Measurements from ENCODE around the gene FRMD5. TPM values are rescaled to one million over a fixed set of nuclear protein-coding genes. Genes with fewer than 3 reads are reported as not detected.

Gene FRMD5
- polyA plus RNA-seq, 2 of the 4 experiments (the other 2 are of a cell fraction), result 2.5 to 3.6 TPM

DNA sequence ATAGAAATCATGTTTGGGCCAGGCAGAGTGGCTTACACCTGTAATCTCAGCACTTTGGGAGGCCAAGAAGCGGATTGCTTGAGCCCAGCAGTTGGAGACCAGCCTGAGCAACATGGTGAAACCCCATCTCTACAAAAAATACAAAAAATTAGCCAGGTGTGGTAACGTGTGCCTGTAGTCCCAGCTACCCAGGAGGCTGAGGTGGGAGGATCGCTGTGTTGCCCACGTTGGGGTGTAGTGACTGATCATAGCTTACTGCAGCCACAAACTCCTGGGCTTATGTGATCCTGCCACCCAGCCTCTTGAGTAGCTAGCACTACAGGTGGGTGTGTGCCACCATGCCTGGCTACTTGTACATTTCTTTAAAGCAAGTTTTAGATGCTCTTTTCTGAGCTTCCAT, 254.0 kb downstream of the FRMD5 start:
- POLR2A ChIA-PET, result no interaction called here
- H3K27ac ChIP-seq, result no peak overlapping the region
- CTCF ChIA-PET, result interaction anchor here (0.9 to 2.2 kb wide), 3 partner anchors 37 to 346 kb away, joined by 3 to 10 read pairs (median 9); no protein-coding TSS in a partner anchor
- DNase-seq (ENCODE audit: low read depth in 1 of 2, low spot score in 1 of 2) (no peak), ATAC-seq (no peak), FAIRE-seq (no peak)
- 52% methylated on average over 4 of the region's 4 CpGs for WGBS (ENCODE audit: missing lambda C conversion rate)
- no peak overlapping the region for H3K4me3 ChIP-seq
- no peaks in the 10 kb centered on the region for H3K4me1 ChIP-seq
- no peak overlapping the region for H3K4me2 ChIP-seq
- no peaks in the 10 kb centered on the region for H3K9me3 ChIP-seq
- no peak for TF ChIP-seq CHD2 (IDR thresholded peaks at IDR 0.05; ENCODE audit: low read length, partially characterized antibody)

DNA sequence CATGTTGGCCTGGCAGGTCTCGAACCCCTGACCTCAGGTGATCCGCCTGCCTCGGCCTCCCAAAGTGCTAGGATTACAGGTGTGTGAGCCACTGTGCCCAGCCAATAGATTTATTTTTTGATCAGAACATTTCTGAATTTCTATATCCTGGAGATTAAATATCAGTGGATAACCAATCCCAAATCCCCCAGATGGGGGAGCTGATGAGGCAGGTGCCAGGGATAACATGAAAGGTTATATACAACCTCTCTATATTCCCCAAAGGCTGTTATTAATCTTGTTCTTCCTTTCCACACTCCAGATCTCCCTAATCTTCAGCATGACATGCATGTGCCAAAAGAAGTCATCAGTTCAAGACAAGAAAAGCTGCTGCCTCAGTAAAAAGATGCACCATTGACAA, 256.0 kb downstream of the FRMD5 start:
- no peak overlapping the region for H3K27ac ChIP-seq
- ChIA-PET CTCF (interaction anchor here (0.7 to 2.0 kb wide), 8 partner anchors 19 to 280 kb away, joined by 3 to 8 read pairs (median 4); no protein-coding TSS in a partner anchor), POLR2A (no interaction called here)
- peak; percentile 17 to 25 for DNase-seq (ENCODE audit: low read depth in 1 of 2, low spot score in 1 of 2)
- H3K4me2 ChIP-seq, result no peak overlapping the region
- no peak overlapping the region for H3K4me3 ChIP-seq
- ATAC-seq, result 0 out of 6 replicates have a peak, but pooled peaks of 1 of the 2 experiments have one; percentile 46
- WGBS (ENCODE audit: missing lambda C conversion rate), result 3% methylated on average over 3 of the region's 3 CpGs
- no peak for FAIRE-seq
- TF ChIP-seq RAD21 (conservative IDR thresholded peaks at IDR 0.05 in 1 of 2, IDR thresholded peaks at IDR 0.05 in 1 of 2), result peak; percentile 46 to 54
- TF ChIP-seq BHLHE40 (IDR thresholded peaks at IDR 0.05; ENCODE audit: low read depth, low read length), result no peak
- peak; percentile 45; the same call in 2 of the 3 replicates for TF ChIP-seq SMC3 (IDR thresholded peaks at IDR 0.05)
- peak; percentile 54 for TF ChIP-seq CTCF (IDR thresholded peaks at IDR 0.05)
- no peaks in the 10 kb centered on the region for H3K9me3 ChIP-seq
- H3K4me1 ChIP-seq, result no peaks in the 10 kb centered on the region

- no peak for TF ChIP-seq NFE2L2 (conservative IDR thresholded peaks at IDR 0.05; ENCODE audit: low read length)
- TF ChIP-seq ZNF302 (CRISPR knock-in tag; IDR thresholded peaks at IDR 0.05), result no peak
- no peak for TF ChIP-seq HOXA7 (CRISPR knock-in tag; IDR thresholded peaks at IDR 0.05)
- TF ChIP-seq EHF (CRISPR knock-in tag; IDR thresholded peaks at IDR 0.05), result no peak
- ChIA-PET CTCF (interaction anchor here (1.2 kb wide), 1 partner anchor 283 kb away, joined by 3 read pairs; no protein-coding TSS in a partner anchor), POLR2A (no interaction called here)
- Histone ChIP-seq H3K4me1 (no peaks in the 10 kb centered on the region), H3K4me3 (no peak overlapping the region), H3K27ac (no peak overlapping the region), H3K4me2 (no peak overlapping the region), H3K9me3 (no peaks in the 10 kb centered on the region)
- no peak for DNase-seq (ENCODE audit: low read depth in 1 of 2, low spot score in 1 of 2)
- FAIRE-seq, result no peak
- 72% methylated on average over 6 of the region's 6 CpGs for WGBS (ENCODE audit: missing lambda C conversion rate)
- no peak for ATAC-seq
These were observed 260.6 kb downstream of the FRMD5 start for GRCh38 chr15:43934480-43934879.

- POLR2A ChIA-PET, result no interaction called here
These were observed 262.2 kb downstream of the FRMD5 start for GRCh38 chr15:43932907-43933306.

More at GRCh38 chr15:43932907-43933306, 262.2 kb downstream of the FRMD5 start:
- H3K4me1 ChIP-seq, result no peaks in the 10 kb centered on the region
- no peak for TF ChIP-seq EHF (CRISPR knock-in tag; IDR thresholded peaks at IDR 0.05)
- no peak for TF ChIP-seq BHLHE40 (IDR thresholded peaks at IDR 0.05; ENCODE audit: low read depth, low read length)
- TF ChIP-seq POLR2A (IDR thresholded peaks at IDR 0.05; ENCODE audit: low read length), result no peak
- no peak for TF ChIP-seq HEYL (CRISPR knock-in tag; IDR thresholded peaks at IDR 0.05)
- no peak for TF ChIP-seq ELK1 (IDR thresholded peaks at IDR 0.05; ENCODE audit: low read depth, low read length)
- TF ChIP-seq RNF2 (IDR thresholded peaks at IDR 0.05; ENCODE audit: borderline replicate concordance, low read depth), result no peak
- no peak for TF ChIP-seq HOXA7 (CRISPR knock-in tag; IDR thresholded peaks at IDR 0.05)
- no peak for TF ChIP-seq NR3C1 (IDR thresholded peaks at IDR 0.05)
- H3K4me3 ChIP-seq, result no peak overlapping the region
- no peak overlapping the region for H3K27ac ChIP-seq
- 79% methylated on average over 2 of the region's 3 CpGs for WGBS (ENCODE audit: missing lambda C conversion rate)
- CTCF ChIA-PET, result no interaction called here
- no peaks in the 10 kb centered on the region for H3K9me3 ChIP-seq
- DNase-seq (ENCODE audit: low read depth in 1 of 2, low spot score in 1 of 2) (no peak), ATAC-seq (no peak), FAIRE-seq (no peak)
- H3K4me2 ChIP-seq, result no peak overlapping the region
